ENCODE measurements around the gene GNGT1.
"Not testable (repeated sequence)": the region's sequence is repeated elsewhere in the genome, so short reads cannot be mapped to it uniquely, and the experiment has no call there.

The GNGT1 gene

GRCh38 chr7:93902777-93903423, 3.5 kb upstream of the GNGT1 start:
- in situ Hi-C loops (cut with MboI; ENCODE audit: low sequenced_read_pairs): no loop called here

GRCh38 chr7:93910076-93910994, 4.0 kb downstream of the GNGT1 start:
- in situ Hi-C loops (cut with MboI; ENCODE audit: low sequenced_read_pairs): no loop called here

GRCh38 chr7:93911242-93911641, 4.9 kb downstream of the GNGT1 start:
- in situ Hi-C loops (cut with MboI; ENCODE audit: low sequenced_read_pairs): not testable (repeated sequence)

GRCh38 chr7:93911661-93912060, 5.3 kb downstream of the GNGT1 start:
- in situ Hi-C loops (cut with MboI; ENCODE audit: low sequenced_read_pairs): not testable (repeated sequence)

GRCh38 chr7:93913197-93913596, 6.8 kb downstream of the GNGT1 start:
- in situ Hi-C loops (cut with MboI; ENCODE audit: low sequenced_read_pairs): no loop called here

- in situ Hi-C loops (cut with MboI; ENCODE audit: low sequenced_read_pairs): no loop called here
Measured at GRCh38 chr7:93914581-93915066, 8.3 kb downstream of the GNGT1 start.

- in situ Hi-C loops (cut with MboI; ENCODE audit: low sequenced_read_pairs): not testable (repeated sequence)
Measured at GRCh38 chr7:93915206-93915842, 9.0 kb downstream of the GNGT1 start.

GRCh38 chr7:93915888-93916287, 9.5 kb downstream of the GNGT1 start:
- in situ Hi-C loops (cut with MboI; ENCODE audit: low sequenced_read_pairs): not testable (repeated sequence)

GRCh38 chr7:93916315-93916714, 9.9 kb downstream of the GNGT1 start:
- in situ Hi-C loops (cut with MboI; ENCODE audit: low sequenced_read_pairs): not testable (repeated sequence)

GRCh38 chr7:93920496-93921182, 14.3 kb downstream of the GNGT1 start:
- in situ Hi-C loops (cut with MboI; ENCODE audit: low sequenced_read_pairs): no loop called here

- in situ Hi-C loops (cut with MboI; ENCODE audit: low sequenced_read_pairs): no loop called here
Measured at GRCh38 chr7:93921186-93921585, 14.8 kb downstream of the GNGT1 start.

- in situ Hi-C loops (cut with MboI; ENCODE audit: low sequenced_read_pairs): no loop called here
Measured at GRCh38 chr7:93921607-93922566, 15.5 kb downstream of the GNGT1 start, which contains the start of gene GNG11. TSS of gene GNG11 (plus strand) at chr7:93921735. CDS start at chr7:93922138, 403 bp downstream.

GRCh38 chr7:93923296-93923695, 16.9 kb downstream of the GNGT1 start:
- in situ Hi-C loops (cut with MboI; ENCODE audit: low sequenced_read_pairs): no loop called here

GRCh38 chr7:93923942-93924341, 17.6 kb downstream of the GNGT1 start:
- in situ Hi-C loops (cut with MboI; ENCODE audit: low sequenced_read_pairs): no loop called here

GRCh38 chr7:93926800-93927199, 20.4 kb downstream of the GNGT1 start:
- in situ Hi-C loops (cut with MboI; ENCODE audit: low sequenced_read_pairs): no loop called here

GRCh38 chr7:93927585-93927984, 21.2 kb downstream of the GNGT1 start:
- in situ Hi-C loops (cut with MboI; ENCODE audit: low sequenced_read_pairs): no loop called here

GRCh38 chr7:93931655-93932054, 25.3 kb downstream of the GNGT1 start:
- in situ Hi-C loops (cut with MboI; ENCODE audit: low sequenced_read_pairs): no loop called here

GRCh38 chr7:93933156-93933555, 26.8 kb downstream of the GNGT1 start:
- in situ Hi-C loops (cut with MboI; ENCODE audit: low sequenced_read_pairs): no loop called here

GRCh38 chr7:93935102-93935501, 28.7 kb downstream of the GNGT1 start:
- in situ Hi-C loops (cut with MboI; ENCODE audit: low sequenced_read_pairs): no loop called here

GRCh38 chr7:93937818-93938217, 31.5 kb downstream of the GNGT1 start:
- in situ Hi-C loops (cut with MboI; ENCODE audit: low sequenced_read_pairs): no loop called here

Measured in hTERT RPE-1 (cell line).